ENCODE results near the gene FOLR2.

GRCh38 chr11:72218251-72218745 is 1.7 kb downstream of the FOLR2 start:
- TF ChIP-seq EZH2 (IDR thresholded peaks at IDR 0.05; ENCODE audit: borderline replicate concordance, insufficient read depth, low read depth, low read length, poor library complexity, severe bottlenecking) (no peak), CTCF (IDR thresholded peaks at IDR 0.05) (no peak)
